ENCODE results near the gene TMPRSS15.

The TMPRSS15 gene

GRCh38 chr21:18350216-18350615 lies 53.4 kb downstream of the TMPRSS15 start:
- no peak for DNase-seq (ENCODE audit: low read depth in 2 of 3, low spot score in 1 of 3)

- DNase-seq (ENCODE audit: low read depth in 2 of 3, low spot score in 1 of 3): no peak
Measured at GRCh38 chr21:18349468-18349867, 54.1 kb downstream of the TMPRSS15 start.

DNA sequence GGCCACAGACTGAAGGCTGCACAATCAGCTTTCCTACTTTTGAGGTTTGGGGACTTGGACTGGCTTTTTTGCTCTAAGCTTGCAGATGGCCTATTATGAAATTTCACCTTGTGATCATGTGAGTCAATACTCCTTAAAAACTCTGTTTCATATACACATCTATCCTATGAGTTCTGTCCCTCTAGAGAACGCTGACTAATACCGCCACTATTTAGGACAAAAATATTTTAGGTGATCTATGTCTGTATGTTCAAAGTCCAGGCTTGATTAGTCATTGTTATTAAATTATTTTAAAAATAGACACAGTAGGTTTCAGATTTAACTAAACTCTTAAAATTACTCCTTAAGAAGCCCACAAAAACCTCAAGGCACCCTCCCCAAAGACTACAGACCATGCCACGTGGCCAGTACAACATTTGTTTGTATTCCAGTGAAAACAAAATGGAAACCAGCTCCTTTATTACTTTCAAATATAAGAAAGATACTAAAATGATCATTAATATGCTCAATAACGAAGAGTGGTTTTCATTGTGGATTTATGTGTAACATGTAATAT lies 63.1 kb downstream of the TMPRSS15 start:
- no peak for DNase-seq (ENCODE audit: low read depth in 2 of 3, low spot score in 1 of 3)

GRCh38 chr21:18335651-18336236 lies 67.8 kb downstream of the TMPRSS15 start:
- no peak for DNase-seq (ENCODE audit: low read depth in 2 of 3, low spot score in 1 of 3)

DNA sequence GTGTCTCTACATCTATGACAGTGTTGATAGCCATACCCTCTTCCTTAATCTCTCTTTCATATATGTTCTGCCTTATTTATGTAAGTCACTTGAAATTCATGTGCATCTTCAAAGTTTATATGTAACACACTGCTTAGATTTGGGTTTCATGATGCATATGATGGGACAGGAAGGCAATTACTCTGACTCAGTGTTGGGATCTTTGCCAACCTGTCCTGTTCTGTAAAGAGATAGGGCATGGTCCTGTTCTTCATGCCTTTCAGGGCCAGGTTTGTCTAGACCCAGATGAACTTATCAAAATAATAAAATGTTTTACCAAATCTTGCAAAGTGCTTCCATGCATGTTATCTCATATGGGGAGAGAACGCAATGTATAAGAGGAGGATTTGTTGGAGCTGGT lies 69.5 kb downstream of the TMPRSS15 start:
- no peak for DNase-seq (ENCODE audit: low read depth in 2 of 3, low spot score in 1 of 3)

GRCh38 chr21:18318156-18318555 lies 85.4 kb downstream of the TMPRSS15 start:
- no peak for DNase-seq (ENCODE audit: low read depth in 2 of 3, low spot score in 1 of 3)

DNA sequence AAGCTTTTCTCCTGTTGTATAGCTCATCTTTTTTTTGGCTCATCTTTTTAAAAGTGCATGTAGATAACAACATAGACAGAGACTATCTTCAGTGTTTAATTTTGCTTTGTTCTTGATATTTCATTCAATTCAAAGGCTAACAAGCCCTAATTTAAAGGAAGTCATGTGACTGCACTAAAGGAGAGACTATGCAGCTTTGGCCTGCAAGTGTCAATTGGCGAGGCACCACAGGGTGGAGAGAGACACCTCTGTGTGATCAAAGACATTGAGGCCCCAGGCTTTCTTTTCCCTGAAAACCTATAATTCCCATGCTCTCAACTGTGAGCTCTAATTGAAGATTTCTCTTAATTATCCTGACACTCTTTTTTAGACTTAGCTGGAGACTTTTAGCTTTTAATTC lies 105.4 kb downstream of the TMPRSS15 start:
- no peak for DNase-seq (ENCODE audit: low read depth in 2 of 3, low spot score in 1 of 3)

GRCh38 chr21:18294100-18294499 lies 109.5 kb downstream of the TMPRSS15 start:
- no peak for DNase-seq (ENCODE audit: low read depth in 2 of 3, low spot score in 1 of 3)

DNA sequence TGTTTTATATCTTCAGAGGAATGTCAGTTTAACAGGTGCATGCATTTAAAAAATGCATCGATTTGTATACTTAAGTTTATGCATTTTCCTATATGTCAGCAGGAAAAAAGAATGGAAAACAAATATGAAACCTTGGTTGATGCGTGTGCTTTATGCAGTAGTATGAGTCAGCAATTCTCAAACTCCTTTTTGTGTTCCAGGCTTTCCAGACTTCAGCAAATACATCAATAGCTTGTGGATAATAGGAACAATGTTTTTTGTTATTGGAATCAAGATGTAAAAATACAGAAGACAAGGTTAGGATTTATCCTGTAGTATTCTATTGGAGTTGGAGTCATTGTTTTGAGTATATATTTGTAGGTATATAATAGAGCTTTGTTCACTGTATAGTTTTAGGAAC lies 113.7 kb downstream of the TMPRSS15 start:
- no peak for DNase-seq (ENCODE audit: low read depth in 2 of 3, low spot score in 1 of 3)

DNA sequence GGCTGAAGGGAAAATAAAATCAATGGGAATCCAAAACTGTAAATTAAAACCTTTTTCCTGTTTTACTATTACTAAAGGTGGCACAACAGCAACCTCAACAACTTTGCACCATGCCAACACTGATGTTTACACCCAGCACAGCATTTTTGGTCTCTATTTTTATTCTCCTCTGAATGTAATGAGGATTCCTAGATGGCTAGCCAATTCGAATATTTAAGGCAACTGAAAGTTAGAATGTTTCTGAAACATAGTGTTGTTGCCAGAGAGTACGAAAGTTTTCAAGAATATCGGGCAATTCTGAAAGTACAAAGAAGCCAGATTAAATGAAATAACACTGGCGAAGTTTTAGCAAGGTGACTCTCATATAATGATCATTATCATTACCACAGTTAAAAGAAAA lies 118.2 kb downstream of the TMPRSS15 start:
- no peak for DNase-seq (ENCODE audit: low read depth in 2 of 3, low spot score in 1 of 3)

GRCh38 chr21:18275781-18276180 lies 127.8 kb downstream of the TMPRSS15 start:
- no peak for DNase-seq (ENCODE audit: low read depth in 2 of 3, low spot score in 1 of 3)

DNA sequence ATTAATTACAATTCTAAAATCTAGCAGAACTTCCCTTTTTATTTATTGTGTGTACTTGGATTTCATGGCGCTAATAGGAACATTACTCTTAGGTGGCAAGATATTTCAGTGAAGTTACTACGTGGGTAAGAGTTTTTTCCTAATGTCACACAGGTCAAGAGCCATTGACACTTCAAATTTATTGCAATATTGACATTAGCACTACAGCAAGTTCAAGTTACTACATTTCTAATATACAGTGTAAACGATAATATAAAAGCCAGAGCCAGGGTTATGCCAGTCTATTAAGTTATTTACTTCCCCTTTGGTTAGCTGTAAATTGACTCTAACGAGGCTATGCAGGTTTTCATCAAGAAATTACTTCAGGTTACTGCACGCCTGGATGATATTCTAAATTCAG lies 129.2 kb downstream of the TMPRSS15 start:
- no peak for DNase-seq (ENCODE audit: low read depth in 2 of 3, low spot score in 1 of 3)

DNA sequence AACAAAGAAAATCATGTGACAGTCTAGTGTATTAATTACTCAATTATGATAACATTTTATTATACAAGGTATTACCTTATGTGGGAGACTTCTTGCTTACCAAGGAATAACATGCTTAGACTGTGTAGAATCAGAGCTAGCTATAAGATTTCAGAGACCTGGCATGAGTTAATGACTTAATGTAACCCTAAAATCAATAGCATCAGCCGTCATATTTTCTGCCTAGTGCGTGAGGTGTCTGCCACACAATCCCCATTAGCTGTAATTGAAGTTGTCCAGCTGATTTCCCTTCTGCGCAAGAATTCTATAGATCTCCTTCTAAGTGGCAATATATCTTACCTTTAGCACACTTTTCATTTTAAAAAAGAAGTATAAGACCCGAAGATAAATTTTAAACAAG lies 130.2 kb downstream of the TMPRSS15 start:
- no peak for DNase-seq (ENCODE audit: low read depth in 2 of 3, low spot score in 1 of 3)

DNA sequence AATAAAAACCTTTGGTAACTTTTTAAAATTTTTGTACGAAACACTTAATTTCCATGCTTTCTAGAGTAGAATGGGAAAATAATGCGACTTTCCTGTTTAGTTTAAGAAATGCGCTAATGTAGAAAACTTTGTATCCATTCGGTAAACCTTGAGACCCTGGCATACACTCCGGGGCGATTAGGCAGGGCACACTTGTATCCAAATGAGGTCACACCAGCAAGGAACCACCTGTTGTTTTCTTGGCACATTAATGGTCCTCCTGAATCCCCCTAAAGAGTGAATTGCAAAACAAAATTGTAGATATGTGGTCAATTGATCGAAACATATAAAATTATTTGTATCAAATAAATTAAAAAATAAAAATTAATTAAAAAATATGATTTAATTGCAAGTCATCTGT lies 133.7 kb downstream of the TMPRSS15 start:
- no peak for DNase-seq (ENCODE audit: low read depth in 2 of 3, low spot score in 1 of 3)

DNA sequence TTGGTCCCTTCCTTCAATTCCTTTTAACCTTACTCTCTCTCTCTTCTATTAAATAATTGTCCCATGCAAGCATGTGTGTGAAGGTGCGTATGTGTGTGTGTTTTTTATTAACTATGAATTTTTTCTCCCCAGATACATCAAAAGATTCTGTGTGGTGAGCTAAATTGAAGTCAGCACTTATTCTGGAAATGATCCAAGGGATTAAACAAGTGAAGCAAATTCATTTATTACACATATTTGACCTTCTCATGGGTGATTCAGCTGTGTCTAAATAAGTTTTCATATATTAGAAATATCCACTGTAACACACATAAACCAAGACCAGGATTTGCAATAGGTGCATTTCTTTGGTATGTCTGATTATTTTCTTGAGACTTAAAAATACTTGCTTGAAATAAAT lies 134.7 kb downstream of the TMPRSS15 start:
- DNase-seq (ENCODE audit: low read depth in 2 of 3, low spot score in 1 of 3): no peak

DNA sequence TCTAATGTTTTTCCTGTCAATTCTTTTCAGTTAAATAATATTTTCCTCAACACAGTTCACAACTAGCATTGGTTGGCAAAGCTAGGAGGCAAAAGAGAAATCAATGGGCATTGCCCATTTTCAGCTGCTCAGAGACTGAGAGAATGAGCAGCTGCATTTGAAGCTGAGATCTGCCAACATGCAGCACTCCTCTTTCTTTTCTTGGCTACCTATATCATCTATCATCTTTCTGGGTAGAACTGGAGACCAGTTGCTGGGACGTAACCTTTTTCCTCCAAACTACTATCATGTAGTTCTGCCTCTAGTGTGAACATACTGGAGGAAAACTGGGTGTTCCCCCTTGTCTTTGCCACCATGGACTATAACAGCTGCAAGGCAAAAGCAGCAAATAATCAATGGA lies 136.1 kb downstream of the TMPRSS15 start:
- no peak for DNase-seq (ENCODE audit: low read depth in 2 of 3, low spot score in 1 of 3)

- no peak for DNase-seq (ENCODE audit: low read depth in 2 of 3, low spot score in 1 of 3)
Measured at GRCh38 chr21:18265944-18266343, 137.6 kb downstream of the TMPRSS15 start.

DNA sequence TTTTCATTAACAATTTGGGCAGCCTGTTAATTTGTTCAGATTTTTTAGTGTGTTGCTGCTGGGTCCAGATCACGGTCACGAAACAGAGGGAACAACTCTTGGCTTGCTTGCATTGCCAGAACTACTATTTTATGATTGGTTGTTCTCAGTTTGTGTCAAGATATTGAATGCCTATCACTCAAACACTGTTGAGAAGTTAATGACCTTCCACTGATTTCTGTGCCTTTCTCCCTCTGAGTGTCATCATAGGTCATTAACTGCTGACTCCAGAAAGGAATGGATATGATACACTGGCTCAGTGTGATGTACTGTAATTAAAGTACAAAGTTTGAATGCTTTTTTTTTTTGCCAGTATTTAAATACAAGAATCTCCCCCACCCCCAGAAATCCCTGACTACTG lies 149.8 kb downstream of the TMPRSS15 start:
- no peak for DNase-seq (ENCODE audit: low read depth in 2 of 3, low spot score in 1 of 3)

DNA sequence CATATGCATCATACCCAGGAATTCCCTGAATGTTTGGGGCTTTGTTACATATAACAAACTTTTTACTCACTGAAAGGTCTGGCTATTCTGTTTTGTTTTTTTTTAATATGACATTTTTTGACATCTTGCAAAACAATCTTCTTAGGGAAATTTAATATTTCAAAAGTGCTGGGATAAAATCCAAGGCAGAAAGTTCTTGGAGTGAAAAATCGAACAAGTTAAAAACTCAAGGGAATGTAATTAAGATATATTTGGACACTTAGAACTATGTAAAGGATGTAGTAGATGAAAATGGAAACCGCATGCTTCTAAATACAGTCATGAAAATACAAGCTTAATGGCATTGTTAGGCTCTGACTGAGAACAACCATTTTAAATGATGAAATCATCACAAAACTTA lies 150.4 kb downstream of the TMPRSS15 start:
- no peak for DNase-seq (ENCODE audit: low read depth in 2 of 3, low spot score in 1 of 3)

DNA sequence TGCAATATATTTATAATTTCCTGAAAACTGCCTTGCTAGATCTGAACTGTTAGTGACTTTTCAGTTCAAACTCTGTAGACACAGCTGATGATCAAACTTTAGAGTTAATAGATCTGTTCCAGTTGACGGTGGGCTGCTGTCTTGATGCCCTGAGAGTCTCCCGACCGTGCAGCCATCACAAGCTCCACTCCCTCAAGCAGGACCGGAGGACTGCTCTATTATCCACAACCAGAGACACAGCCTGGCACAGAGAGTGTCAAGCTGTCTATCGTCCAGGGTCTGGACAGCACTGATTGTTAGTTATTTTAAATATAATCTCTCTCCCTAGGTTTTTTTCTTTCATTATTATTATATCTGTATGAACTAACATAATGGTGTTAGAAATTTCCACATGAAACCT lies 150.9 kb downstream of the TMPRSS15 start:
- no peak for DNase-seq (ENCODE audit: low read depth in 2 of 3, low spot score in 1 of 3)

- DNase-seq (ENCODE audit: low read depth in 2 of 3, low spot score in 1 of 3): no peak
Measured at GRCh38 chr21:18252256-18252655, 151.3 kb downstream of the TMPRSS15 start.

DNA sequence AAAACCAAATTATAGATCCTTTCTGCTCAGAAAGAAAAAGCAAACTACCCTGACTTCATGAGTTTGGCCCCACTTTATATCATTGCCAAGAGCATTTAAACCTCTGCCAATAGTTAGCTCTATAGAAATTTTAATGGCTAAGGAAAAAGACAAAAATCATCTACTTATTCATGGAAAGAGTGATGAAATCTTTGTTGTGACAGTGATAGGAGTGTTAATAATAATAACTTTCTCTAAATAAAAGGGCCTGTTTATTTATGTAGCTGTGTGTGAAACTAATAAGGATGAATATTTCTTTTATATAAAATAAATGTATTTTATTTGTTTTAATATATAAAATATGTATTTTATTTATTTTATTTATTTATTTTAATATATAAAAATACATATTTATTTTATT lies 152.5 kb downstream of the TMPRSS15 start:
- no peak for DNase-seq (ENCODE audit: low read depth in 2 of 3, low spot score in 1 of 3)

DNA sequence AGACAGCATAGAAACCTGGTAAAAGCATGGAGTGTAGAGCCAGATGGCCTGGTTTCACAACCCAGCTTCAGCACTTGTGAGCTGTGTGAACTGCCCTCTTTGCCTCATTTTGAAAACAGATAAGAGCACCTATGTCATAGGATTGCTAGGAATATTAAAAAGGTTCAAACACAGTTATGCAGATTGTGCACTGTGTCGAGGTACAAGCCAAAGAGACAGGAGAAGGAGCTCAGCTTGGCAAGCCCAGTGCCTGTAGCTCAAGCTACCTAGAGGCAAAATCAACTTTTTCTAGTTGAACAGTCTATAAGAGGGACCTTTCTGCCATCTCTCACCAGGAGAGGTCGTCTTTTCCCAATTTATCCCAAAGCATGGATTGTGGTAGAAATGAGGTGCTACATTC lies 153.9 kb downstream of the TMPRSS15 start:
- DNase-seq (ENCODE audit: low read depth in 2 of 3, low spot score in 1 of 3): no peak

GRCh38 chr21:18248171-18248570 lies 155.4 kb downstream of the TMPRSS15 start:
- no peak for DNase-seq (ENCODE audit: low read depth in 2 of 3, low spot score in 1 of 3)
